GM19238 (cell line): ENCODE results near the gene CRACR2A.

Experiments
- DNase-seq: peaks from one replicate; pipeline ENCODE4 v3.0.0; 2011; ENCODE audit warnings: low spot score; ENCODE audit not compliant: insufficient read length

The CRACR2A gene

GRCh38 chr12:3571323-3571722 lies 181.6 kb downstream of the CRACR2A start:
- DNase-seq, result no peak

GRCh38 chr12:3568695-3569094 lies 184.2 kb downstream of the CRACR2A start:
- no peak for DNase-seq

GRCh38 chr12:3565985-3566384 lies 186.9 kb downstream of the CRACR2A start:
- DNase-seq, result no peak
